ENCODE measurements around the gene EMP1.

DNA sequence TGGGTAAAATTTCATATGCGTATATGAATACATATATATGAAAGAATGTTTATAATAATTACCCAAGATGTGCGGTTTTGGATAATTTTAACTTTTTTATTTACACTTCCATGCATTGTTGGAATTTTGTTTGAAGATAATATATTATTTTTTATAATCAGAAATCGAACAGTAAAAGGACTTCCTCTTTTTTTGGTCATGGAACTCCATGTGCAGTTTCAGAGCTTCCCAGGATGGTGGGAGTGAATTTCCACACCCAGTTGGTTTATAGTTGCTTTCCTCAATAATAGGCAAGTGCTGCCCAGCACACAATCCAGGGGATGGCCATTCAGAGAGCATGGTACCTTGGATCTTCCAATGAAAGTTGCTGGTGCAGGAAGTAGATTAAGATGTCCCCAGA, 6.3 kb upstream of the EMP1 start:
- TF ChIP-seq POLR2A (IDR thresholded peaks at IDR 0.05) = no peak
- TF ChIP-seq, protein P1, sequence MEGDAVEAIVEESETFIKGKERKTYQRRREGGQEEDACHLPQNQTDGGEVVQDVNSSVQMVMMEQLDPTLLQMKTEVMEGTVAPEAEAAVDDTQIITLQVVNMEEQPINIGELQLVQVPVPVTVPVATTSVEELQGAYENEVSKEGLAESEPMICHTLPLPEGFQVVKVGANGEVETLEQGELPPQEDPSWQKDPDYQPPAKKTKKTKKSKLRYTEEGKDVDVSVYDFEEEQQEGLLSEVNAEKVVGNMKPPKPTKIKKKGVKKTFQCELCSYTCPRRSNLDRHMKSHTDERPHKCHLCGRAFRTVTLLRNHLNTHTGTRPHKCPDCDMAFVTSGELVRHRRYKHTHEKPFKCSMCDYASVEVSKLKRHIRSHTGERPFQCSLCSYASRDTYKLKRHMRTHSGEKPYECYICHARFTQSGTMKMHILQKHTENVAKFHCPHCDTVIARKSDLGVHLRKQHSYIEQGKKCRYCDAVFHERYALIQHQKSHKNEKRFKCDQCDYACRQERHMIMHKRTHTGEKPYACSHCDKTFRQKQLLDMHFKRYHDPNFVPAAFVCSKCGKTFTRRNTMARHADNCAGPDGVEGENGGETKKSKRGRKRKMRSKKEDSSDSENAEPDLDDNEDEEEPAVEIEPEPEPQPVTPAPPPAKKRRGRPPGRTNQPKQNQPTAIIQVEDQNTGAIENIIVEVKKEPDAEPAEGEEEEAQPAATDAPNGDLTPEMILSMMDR (IDR thresholded peaks at IDR 0.05 in 4 of 5, conservative IDR thresholded peaks at IDR 0.05 in 1 of 5) = no peak
